ENCODE measurements around the gene KIF16B.

DNA sequence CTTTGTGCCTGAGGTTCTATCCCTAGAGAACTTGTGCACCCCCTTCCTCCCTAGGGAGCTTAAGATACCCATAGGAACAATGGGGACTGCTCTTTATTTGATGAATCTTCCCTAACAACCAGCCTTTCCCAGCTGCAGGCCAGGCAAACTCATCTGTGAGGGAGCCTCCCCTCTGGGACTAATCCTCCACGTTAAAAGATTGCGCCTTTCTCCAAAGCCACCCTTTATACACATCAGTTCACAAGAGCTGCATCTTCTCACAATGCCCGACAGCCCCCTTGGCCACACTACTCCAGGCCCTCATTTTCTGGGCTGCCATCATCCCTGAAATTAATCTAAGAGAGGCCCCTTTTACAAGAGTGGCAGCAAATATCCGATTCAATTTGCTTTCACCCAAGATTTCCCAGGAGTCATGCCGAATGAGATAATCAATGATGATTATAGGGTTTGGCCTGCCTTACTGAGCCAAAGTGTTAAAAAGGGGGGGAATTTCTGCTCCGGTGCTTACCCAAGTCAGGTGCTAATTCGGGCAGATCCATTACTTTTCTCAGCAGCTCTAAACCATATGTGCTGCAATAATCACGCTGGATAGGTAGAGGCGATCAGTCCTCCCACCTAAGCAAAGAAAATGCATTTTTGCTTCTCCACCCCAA lies 336.5 kb downstream of the KIF16B start:
- TF ChIP-seq, protein P1, sequence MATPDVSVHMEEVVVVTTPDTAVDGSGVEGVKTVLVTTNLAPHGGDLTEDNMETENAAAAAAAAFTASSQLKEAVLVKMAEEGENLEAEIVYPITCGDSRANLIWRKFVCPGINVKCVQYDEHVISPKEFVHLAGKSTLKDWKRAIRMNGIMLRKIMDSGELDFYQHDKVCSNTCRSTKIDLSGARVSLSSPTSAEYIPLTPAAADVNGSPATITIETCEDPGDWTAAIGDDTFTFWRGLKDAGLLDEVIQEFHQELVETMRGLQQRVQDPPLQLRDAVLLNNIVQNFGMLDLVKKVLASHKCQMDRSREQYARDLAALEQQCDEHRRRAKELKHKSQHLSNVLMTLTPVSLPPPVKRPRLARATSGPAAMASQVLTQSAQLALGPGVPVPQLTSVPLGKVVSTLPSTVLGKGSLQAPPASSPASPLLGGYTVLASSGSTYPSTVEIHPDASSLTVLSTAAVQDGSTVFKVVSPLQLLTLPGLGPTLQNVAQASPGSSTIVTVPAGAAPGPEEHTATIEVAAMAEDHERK (CRISPR knock-in tag; IDR thresholded peaks at IDR 0.05; ENCODE audit: low read depth), result no peak
- TF ChIP-seq POLR2AphosphoS5 (IDR thresholded peaks at IDR 0.05; ENCODE audit: low read depth, low read length), result no peak
- no peak for TF ChIP-seq CEBPG (CRISPR knock-in tag; IDR thresholded peaks at IDR 0.05)
- no peak for TF ChIP-seq ZBTB7B (CRISPR knock-in tag; IDR thresholded peaks at IDR 0.05)
- no peak for TF ChIP-seq MEF2D (CRISPR knock-in tag; IDR thresholded peaks at IDR 0.05)
- no peak for TF ChIP-seq CHCHD3 (CRISPR knock-in tag; IDR thresholded peaks at IDR 0.05)
- no peak for TF ChIP-seq EP300 (IDR thresholded peaks at IDR 0.05; ENCODE audit: low read depth in 2 of 2, low read length in 2 of 2)
- no peak for TF ChIP-seq EP300 (CRISPR knock-in tag; IDR thresholded peaks at IDR 0.05; ENCODE audit: borderline replicate concordance)
- no peak for TF ChIP-seq GTF2F1 (IDR thresholded peaks at IDR 0.05; ENCODE audit: low read length)
- no peak for TF ChIP-seq FOXM1 (CRISPR knock-in tag; IDR thresholded peaks at IDR 0.05)
- TF ChIP-seq, protein P2, sequence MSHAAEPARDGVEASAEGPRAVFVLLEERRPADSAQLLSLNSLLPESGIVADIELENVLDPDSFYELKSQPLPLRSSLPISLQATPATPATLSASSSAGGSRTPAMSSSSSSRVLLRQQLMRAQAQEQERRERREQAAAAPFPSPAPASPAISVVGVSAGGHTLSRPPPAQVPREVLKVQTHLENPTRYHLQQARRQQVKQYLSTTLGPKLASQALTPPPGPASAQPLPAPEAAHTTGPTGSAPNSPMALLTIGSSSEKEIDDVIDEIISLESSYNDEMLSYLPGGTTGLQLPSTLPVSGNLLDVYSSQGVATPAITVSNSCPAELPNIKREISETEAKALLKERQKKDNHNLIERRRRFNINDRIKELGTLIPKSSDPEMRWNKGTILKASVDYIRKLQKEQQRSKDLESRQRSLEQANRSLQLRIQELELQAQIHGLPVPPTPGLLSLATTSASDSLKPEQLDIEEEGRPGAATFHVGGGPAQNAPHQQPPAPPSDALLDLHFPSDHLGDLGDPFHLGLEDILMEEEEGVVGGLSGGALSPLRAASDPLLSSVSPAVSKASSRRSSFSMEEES (CRISPR knock-in tag; IDR thresholded peaks at IDR 0.05), result no peak
- no peak for TF ChIP-seq CBX1 (IDR thresholded peaks at IDR 0.05; ENCODE audit: low read depth)
- TF ChIP-seq, protein P3, sequence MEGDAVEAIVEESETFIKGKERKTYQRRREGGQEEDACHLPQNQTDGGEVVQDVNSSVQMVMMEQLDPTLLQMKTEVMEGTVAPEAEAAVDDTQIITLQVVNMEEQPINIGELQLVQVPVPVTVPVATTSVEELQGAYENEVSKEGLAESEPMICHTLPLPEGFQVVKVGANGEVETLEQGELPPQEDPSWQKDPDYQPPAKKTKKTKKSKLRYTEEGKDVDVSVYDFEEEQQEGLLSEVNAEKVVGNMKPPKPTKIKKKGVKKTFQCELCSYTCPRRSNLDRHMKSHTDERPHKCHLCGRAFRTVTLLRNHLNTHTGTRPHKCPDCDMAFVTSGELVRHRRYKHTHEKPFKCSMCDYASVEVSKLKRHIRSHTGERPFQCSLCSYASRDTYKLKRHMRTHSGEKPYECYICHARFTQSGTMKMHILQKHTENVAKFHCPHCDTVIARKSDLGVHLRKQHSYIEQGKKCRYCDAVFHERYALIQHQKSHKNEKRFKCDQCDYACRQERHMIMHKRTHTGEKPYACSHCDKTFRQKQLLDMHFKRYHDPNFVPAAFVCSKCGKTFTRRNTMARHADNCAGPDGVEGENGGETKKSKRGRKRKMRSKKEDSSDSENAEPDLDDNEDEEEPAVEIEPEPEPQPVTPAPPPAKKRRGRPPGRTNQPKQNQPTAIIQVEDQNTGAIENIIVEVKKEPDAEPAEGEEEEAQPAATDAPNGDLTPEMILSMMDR (CRISPR knock-in tag; IDR thresholded peaks at IDR 0.05), result no peak
